Epithelial cell of proximal tubule (primary cell): ENCODE measurements around the gene CAGE1. TPM values are rescaled to one million over a fixed set of nuclear protein-coding genes. Genes with fewer than 3 reads are reported as not detected.
"Not testable (repeated sequence)": the region's sequence is repeated elsewhere in the genome, so short reads cannot be mapped to it uniquely, and the experiment has no call there.

Source experiments
- DNase-seq: peaks from one replicate; pipeline ENCODE4 v3.0.0-alpha.2; 2011; ENCODE audit warnings: low read depth
- H3K4me3 ChIP-seq: 2 replicates; pipeline ENCODE4 v1.5.1; 2011; ENCODE audit warnings: low read depth, mild to moderate bottlenecking, low read length
- total RNA-seq: library from RNA; depleted of rRNA; stranded (reverse); fragments of >200 nt; gene quantifications from 2 replicates; pipeline ENCODE4 v1.2.3, GENCODE V29; 2015
- TF ChIP-seq, protein P1 (sequence below): conservative IDR thresholded peaks from 2 replicates; pipeline ENCODE4 v1.5.1; 2012; ENCODE audit warnings: low read depth, mild to moderate bottlenecking, low read length

CAGE1 gene
- total RNA-seq, 1 donor from 2014 or later = not detected

DNA sequence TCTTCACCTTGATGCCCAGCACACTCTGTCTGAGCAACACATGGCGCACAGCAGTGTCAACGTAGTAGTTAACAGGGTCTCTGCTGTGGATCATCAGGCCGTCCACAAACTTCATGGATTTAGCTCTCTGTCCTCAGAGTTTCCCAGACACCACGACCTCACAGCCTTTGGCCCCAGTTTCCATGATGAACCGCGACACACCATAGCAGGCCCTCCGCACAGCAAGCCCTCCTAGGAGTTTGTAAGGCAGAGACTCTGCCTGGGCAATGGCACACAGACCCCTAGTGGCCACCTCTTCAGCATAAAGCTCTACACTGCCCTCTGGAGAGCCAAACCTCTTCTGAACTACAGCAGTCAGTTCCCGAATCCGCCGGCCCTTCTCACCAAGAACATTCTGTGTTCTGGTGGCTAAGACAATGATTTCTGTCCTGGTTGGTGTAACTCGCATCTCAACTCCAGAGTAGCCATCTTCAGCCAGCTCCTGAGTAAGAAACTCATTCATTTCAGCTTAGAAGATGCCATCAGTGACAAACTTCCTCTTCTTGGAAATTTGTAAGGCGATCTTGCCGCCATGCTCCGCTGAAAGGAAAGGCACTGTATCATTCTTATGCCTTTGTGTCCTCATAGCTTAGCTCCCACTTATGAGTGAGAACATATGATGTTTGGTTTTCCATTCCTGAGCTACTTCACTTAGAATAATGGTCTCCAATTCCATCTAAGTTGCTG is 50.4 kb downstream of the CAGE1 start:
- not testable (repeated sequence) for DNase-seq

DNA sequence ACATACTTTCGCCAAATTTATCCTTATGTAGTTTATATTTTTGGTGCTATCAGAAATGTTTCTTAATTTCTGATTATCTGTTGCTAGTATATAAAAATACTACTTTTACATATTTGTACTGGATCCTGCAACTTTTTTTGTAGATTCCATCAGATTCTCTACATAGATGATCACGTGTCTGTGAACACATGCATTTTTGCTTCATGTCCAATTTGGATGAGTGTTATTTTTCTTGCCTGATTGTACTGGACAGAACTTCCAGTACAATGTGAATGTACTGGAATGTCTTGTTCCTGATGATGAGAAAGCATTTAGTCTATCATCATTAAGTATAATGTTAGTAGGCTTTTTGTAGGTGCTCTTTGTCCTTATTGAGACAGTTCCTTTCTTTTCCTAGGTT is 51.5 kb downstream of the CAGE1 start:
- DNase-seq = no peak
- TF ChIP-seq, protein P1, sequence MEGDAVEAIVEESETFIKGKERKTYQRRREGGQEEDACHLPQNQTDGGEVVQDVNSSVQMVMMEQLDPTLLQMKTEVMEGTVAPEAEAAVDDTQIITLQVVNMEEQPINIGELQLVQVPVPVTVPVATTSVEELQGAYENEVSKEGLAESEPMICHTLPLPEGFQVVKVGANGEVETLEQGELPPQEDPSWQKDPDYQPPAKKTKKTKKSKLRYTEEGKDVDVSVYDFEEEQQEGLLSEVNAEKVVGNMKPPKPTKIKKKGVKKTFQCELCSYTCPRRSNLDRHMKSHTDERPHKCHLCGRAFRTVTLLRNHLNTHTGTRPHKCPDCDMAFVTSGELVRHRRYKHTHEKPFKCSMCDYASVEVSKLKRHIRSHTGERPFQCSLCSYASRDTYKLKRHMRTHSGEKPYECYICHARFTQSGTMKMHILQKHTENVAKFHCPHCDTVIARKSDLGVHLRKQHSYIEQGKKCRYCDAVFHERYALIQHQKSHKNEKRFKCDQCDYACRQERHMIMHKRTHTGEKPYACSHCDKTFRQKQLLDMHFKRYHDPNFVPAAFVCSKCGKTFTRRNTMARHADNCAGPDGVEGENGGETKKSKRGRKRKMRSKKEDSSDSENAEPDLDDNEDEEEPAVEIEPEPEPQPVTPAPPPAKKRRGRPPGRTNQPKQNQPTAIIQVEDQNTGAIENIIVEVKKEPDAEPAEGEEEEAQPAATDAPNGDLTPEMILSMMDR = no peak
- H3K4me3 ChIP-seq = no peak overlapping the region

More for the DNA sequence above, 50.4 kb downstream of the CAGE1 start:
- not testable (repeated sequence) for H3K4me3 ChIP-seq
- TF ChIP-seq, protein P1 = peak; percentile 61

DNA sequence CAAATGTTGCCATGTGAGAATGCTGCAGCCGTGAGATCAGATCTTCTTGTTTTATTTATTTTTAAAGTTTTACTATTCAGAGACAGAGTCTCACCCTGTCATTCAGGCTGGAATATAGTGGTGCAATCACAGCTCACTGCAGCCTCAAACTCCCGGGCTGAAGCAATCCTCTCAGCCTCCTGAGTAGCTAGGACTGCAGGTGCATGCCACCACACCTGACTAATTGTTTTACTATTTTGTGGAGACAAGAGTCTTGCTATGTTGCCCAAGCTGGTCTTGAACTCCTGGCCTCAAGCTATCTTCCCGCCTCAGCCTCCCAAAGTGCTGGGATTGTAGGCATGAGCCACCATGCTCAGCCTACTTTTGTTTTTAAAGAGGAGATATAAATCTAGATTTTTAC is 54.0 kb downstream of the CAGE1 start:
- TF ChIP-seq, protein P1 = no peak
- no peak overlapping the region for H3K4me3 ChIP-seq
- no peak for DNase-seq

DNA sequence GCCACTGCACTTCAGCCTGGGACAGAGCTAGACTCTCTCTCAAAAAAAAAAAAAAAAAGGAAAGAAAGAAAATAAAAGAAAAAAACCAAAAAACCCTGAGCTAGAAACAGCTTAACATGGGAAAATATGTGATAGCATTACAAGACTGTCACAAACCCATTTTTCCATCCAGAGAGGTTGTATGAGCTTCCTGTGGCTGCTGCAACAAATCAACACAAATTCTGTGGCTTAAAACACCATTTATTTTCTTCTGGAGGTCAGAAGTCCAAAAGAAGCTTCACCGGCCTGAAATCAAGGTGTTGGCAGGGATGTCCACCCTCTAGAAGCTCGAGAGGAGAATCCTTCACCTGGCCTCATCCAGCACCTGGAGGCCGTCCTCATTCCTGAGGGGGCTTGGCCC is 54.9 kb downstream of the CAGE1 start:
- H3K4me3 ChIP-seq = no peak overlapping the region
- TF ChIP-seq, protein P1 = no peak
- DNase-seq = no peak

DNA sequence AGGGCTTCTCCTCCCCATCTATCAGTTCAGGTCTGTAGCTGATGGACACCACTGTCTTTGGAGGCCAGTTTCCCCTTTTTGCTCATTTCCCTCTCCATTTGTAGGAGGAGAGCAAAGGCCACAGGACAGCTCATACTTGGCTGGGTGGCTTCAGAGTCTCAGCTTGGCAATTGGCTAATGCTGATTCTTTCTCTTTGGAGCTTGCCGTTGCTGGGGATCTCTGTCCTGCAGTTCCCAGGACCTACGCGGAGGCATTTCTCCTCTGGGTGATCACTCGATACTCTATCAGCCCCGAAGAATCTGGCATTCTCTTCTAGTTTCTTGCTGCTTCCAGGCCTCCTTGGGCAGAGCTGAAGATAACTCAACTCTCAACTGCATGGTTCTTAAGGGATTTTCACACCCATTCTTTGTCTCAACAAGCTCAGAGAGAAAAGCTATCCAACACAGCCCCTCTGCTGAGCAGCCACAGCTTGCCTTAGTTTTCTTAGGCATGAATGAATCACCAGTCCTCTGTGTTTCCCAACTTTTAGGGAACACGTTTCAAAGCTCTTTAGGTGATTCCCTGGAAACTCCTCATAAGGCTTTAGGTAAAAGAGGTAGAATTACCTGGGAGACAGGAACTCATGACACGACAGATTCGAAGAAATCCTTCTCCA is 57.3 kb downstream of the CAGE1 start:
- TF ChIP-seq, protein P1 = no peak
- no peak overlapping the region for H3K4me3 ChIP-seq
- DNase-seq = no peak

DNA sequence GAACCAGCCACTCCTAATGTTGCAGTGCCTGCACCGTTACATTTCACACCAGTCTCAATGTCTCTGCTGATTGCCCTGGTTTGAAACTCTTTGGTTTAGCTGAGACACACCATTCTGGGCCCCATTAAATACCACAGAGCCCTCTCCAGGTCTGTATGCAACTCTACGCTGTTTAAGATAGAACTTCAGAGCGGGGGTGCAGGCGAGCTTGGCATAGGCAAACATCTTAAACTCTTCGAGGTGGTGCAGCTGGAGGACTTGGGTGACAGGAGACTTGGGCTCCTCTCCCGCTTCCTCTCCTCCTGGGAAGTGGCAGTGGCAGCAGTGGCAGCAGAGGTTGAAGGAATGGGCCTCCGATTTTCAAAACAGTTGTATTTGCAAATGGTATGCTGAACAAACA is 58.1 kb downstream of the CAGE1 start:
- TF ChIP-seq, protein P1 = no peak
- no peak for DNase-seq
- no peak overlapping the region for H3K4me3 ChIP-seq

DNA sequence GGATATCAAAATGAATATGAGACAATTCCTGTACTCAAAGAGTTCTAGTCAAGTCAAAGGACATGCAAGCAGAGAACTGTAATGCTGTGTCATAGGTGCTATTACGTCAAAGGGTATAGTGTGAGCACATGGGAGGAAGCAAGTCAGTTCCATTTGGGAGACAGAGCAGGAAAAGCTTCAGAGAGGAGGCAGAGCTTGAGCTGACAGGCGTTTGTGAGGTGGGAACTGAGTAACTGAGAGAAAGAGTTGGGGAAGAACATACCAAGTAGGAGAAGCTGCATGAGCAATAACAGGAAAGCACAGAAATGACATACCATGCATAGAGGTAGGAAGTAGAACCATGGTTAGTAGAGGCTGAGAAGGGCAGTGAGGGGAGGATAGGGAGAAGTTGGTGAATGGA is 61.3 kb downstream of the CAGE1 start:
- TF ChIP-seq, protein P1 = no peak
- no peak for DNase-seq
- H3K4me3 ChIP-seq = no peak overlapping the region
